ENCODE results near the gene SENP1.

Gene SENP1

DNA sequence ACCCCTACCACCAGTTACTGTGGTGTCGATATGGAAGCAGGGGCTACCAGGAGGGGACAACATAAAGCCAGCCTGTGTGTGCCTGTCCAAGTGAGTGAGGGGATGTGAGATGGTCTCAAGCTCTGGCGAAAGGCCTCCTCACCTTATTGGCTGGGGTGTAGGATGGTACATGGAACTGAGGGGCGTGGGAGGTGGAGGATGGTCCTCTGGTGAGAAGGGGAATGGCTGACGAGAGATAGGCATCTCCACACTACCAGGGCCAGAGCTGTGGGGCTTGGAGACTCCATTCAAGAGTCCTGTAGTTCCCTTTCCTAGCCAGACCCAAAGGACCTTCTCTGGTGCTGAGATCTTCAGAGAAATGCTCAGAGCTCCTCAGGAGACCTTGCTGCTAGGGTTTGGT, 69.1 kb downstream of the SENP1 start:
- DNase-seq (ENCODE audit: low read depth): no peak

DNA sequence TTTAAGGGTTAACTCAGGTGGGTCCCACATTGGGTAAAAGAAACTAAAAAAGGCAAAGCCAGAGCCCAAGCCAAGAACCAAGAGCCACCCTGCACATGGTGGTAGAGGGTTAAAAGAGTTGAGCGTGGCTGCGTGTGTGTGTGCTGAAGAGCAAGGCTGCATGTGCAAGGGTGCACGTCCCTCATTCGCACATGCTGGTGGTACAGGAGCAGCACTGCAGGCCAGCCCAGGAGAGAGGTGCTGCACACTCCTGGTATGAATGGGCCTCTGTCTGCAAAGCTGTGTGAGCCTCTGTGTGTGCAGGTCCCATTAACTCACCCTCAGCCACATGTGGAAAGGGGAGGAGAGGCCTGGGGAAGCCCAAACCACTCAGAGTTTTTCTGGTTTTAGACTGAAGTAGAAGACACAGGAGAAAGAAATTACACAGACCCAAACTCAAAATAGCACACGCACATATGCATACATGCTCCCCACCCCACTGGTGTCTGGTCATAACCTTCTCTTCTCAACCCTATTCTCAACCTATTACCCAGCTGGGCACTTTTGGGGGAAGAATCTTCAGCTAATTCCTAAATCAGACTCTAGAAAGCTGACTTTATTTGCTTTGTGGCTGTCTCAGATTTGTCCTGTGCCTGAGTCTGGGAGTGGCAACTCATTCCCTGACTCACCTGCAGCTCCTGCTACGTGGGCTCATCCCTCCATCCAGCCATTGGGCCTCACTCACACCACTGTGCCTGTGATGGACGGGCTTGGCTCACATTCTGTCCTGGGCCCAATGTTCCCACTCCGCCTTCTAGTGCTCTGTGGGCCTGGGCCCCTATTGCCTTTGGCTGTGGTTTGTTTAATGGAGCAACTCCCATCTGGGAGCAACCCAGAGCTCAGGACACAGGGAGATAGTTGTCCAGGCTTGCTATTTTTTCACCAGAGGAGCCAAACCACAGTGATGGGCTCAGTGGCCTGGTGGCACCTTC, 70.8 kb downstream of the SENP1 start:
- DNase-seq (ENCODE audit: low read depth): no peak

DNA sequence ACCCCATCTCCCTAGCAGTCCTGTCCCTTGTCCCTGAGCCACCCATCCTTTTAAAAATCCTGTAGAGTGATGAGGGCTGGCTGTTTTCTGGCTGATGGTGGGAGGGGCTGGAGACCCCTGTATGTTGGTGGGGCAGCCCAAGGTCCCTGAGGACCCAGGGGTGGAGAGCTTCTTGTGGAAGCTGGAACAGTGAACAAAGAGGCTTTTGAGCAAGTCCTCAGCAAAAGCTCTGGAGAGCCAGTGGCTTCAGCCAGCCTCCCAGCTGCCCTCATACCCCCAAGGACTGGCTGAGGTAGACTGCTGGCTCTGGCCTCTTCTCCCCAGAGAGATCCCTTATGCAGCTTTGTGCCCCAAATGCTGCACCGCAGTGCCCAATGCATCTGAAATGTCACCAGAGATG, 72.4 kb downstream of the SENP1 start:
- no peak for DNase-seq (ENCODE audit: low read depth)

DNA sequence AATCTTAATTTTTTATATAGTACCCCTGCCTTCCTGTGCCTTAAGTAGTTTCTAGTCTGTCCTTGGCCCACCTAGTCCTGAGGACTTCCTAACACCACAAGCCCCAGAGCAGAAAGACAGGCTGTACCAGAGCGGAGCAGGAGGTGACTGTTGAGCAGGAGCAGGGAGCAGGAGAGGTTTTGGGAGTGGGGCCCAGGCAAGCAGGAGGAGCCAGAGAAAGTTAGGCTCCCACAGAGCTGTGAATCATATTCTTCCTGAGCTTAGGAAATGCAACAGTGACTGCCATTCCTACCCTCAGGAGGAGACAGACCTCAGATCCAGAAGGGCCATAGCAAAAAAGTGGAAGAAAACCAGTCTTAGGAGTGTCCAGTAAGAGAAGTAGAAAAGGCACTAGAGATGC, 73.3 kb downstream of the SENP1 start:
- no peak for DNase-seq (ENCODE audit: low read depth)

DNA sequence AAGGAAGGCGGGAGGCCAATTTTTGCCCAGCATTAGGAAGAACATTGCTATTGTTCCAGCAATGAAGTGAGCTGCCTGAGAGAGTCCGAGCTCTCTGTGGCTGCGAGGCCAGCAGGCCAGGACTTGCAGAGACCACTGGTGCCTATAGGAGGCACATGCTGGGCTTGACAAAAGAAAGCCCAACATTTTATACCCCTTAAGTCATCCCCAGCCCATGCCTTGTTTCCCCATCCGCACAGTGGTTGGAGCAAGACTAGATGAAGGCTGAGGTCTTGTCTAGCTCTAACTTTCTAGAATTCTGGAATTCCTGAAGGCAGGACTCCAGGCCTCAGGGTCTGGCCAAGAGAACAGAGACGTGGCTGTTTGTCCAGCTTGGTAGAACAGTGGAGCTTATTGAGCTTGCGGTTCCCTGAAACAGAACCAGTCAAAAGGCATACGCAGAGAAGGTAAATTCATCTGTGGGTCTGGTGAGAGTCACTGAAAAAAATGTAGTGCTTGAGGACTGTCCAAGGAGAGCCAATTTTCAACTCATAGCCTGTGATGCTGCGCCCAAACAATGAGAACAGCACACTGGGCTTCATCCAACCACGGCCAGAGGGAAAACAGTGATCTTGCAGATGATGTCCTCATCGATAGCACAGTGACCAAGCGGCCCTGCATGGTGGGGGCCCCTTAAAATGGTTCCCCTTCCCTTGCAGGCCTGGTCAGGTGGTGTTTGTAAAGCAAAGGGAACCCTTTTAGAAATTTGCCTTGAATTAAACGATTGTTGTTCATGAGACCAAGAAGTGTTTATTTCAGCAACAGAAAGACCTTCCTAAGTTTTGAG, 74.5 kb downstream of the SENP1 start:
- DNase-seq (ENCODE audit: low read depth): no peak

DNA sequence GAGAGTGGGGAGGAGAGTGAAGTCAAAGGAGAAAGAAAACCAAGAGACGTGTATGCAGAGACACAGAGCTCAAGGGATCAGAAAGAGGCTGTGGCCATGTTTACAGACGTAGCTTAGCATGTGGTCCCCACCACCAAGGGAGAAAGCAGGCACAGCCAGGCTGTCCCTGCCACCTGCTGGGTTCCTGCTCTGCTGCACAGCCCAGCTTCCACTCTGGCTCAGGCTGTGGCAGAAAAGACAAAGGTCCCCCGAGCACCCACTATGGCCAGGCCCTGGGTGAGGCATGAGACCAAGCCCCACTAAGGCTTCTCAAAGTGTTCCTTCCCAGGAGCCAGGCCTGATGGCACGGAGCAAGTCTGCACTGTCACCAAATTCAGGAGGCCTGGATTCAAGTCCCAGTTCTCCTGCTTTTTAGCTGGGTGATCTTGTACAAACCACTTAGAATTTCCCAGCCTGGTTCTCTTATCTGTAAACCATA, 75.7 kb downstream of the SENP1 start:
- no peak for DNase-seq (ENCODE audit: low read depth)

DNA sequence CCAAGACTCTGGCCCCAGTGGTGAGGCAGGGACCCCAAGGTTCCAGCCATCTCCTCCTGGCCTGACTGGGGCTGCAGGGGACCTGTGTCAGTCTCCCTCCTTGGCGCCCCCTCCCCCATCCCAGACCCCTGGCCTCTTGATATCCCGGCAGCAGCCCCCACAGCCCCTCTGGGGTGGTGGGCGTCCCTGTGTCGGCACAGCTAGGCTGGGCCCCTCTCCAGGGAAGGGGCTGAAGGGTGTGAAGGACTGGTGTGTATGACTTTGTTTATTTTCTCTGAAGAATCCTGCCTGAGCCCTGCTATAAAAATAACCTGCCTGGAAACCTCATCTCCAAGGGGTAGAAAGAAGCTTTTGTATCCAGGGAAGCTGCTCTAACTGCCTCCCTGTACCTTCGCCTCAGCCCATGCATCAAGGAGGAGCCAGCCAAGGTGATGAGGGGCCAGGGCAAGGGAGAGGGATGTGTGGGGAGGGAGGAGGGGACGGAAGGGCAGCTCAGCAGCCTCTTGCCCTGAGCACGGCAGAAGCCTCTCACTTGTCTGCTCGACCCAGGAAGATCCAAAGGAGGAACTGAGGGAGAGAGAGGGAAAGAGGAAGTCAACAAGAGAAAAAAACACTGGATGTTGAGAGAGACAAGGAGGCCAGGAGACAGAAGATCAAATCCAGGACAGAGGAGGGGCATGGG, 76.2 kb downstream of the SENP1 start:
- no peak for DNase-seq (ENCODE audit: low read depth)

DNA sequence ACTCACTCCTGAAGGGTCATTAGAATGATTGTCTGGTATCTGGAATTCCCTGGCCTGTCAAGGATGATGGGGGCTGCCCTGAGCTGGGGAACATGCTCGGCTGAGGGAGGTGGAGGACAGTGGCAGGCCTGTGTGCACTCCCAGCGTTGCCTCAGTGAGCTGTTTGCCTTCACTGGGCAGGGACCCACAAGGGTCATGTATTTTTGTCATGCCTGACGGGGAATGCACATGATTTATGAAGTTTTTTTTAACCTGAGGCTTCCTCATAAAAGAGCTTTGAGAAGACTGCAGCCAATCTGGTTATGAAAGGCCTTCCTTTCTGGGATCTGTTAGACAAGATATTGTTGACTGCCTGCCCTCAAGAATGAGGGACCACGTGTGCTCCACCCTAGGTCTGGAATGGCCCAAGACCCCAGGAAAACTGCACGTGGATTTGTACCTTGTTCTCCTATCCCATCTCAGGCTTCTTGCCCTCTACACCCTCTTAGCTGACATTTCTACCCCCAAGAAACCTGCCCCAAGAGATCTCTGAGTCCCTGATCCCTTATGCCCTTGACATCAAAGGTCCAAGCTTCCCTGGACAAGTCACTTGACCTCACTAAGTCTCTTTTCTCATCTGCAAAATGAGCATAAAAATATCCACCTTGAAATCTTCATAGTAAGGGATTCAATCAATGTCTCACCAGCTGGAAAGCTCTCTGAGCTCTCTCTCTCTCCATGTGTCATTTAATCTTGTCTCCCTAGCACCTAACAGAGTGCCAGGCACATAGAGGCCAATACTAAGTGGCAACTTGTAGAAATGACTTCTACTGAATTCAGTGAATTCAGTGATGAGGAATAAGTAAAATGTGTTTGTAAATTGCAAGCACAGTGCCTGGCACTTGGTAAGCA, 77.1 kb downstream of the SENP1 start:
- no peak for DNase-seq (ENCODE audit: low read depth)

DNA sequence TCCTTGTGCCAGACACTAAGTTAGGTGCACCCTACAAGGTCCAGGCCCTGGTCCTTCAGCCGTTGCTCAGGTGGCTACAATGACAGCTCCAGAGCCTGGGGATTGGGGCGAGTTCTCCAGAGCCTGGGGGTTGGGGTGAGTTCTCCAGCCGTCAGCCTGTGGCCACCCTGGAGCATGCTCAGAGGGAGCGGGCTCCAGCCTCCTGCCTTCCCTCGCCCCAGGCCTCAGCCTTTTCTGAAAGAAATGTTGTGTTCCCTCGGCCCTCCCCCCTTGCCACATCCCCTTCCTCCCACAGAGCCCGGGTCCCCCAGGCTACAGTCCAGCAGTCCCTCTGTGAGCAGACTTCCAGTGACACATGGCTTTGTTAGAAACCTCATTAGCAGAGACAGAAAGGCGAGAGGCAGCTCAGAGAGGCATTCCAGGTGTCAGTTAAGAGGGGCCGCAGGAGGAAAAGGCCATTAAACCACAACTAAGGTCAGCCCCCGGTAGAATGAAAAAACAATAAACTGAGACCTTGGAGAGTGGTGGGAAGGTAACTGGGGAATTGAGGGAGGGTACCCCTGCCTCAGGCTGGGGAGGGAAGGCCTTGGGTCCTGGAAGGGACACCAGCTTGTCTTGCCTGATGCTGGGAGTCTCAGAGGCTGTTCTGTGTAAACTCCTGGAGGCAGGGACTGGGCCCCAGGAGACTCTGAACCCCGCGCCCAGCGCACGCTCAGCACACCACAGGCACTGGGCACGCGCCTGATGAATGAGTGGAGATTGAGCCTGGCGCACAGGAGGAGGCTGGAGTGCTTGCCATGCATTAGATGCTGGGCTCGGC, 78.5 kb downstream of the SENP1 start:
- no peak for DNase-seq (ENCODE audit: low read depth)

DNA sequence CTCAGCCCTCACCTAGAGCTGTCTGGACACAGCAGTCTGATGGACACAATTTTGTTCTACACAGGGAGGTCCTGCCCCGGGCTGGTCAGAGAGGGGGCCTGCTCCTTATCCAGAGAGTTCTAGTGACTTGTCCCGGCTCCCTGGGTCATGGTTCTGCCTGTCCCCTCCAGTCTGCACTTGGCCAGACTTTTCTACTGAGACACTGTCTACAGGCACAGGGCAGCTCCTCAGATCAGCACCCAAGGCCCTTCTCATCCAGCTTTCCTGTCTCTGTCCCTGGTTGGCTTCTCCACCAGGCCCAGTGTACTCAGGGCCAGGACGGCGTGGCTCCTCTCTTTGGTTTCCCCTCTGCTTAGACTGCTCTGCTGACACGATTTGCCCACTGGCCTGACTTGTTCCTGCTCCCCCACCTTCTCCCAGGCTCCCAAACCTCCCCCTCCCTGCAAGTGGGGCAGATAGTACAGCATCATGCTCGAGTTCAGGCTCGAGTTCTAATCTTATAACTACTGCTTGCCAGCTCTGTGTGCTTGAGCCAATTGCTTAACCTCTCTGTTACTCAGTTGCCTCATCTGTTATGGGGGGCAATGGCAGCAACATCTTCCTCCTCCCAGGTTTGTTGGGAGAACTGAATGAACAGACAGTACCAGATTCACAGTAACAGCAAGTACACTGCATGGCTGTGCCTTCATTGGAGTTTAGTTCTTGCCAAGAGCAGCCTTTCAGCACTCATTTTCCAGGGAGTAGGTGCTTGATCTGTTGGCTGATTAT, 79.6 kb downstream of the SENP1 start:
- no peak for DNase-seq (ENCODE audit: low read depth)

DNA sequence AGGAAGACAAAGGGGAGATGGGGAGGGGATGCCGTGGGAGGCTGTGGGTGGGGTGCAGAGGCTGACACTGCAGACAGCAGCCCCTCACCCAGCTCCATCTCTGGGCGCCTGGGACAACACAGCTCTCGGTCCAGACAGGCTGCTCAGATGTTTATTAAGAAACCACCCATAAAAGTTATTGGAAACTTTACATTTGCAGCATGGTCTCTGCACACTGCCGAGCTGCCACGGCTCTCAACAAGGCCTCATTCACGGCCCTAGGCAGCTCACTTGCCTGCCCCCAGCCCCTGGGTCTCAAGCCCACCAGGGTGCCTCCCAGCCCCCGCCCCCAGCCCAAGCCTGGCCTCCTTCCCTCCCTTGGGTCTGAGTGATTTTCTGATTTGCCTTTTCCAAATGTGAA, 80.6 kb downstream of the SENP1 start:
- no peak for DNase-seq (ENCODE audit: low read depth)

DNA sequence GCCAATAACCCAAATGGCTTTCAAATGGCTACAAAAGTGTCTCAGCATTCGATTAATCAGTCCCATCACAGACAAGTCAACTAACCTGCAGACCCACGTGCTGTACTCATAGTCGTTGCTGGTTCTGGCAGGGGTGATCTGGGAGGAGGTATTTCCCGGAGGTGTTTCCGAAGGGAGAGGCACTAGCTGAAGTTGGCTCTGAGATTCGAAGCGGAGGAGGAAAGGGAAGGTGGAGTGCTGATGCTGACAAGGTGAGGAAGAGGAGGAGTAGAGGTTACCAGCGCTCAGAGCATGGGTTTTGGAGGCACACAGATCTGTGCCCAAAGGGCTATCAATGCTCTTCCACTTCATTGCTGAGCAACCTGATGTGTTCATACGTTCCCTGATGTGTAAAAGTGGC, 81.1 kb downstream of the SENP1 start:
- DNase-seq (ENCODE audit: low read depth): no peak

DNA sequence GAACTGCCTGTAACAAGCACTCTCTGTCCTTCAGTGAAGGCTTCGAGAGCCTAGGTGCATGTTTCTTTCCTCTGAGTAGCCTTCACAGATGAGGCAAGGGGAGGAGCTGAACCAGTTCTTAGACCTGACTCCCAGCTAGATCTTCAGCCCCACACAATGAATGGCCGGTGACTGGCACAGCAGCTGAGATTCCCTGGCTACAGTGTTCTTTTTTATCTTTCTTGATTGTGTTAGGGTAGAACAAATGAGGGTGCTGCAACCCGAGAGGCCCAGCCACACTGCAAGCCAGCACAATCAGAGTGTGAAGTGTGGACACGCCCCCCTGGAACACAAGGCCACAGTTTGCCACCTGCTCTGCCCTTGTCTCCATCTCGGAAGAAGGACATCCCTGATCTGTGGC, 82.5 kb downstream of the SENP1 start:
- DNase-seq (ENCODE audit: low read depth): no peak

DNA sequence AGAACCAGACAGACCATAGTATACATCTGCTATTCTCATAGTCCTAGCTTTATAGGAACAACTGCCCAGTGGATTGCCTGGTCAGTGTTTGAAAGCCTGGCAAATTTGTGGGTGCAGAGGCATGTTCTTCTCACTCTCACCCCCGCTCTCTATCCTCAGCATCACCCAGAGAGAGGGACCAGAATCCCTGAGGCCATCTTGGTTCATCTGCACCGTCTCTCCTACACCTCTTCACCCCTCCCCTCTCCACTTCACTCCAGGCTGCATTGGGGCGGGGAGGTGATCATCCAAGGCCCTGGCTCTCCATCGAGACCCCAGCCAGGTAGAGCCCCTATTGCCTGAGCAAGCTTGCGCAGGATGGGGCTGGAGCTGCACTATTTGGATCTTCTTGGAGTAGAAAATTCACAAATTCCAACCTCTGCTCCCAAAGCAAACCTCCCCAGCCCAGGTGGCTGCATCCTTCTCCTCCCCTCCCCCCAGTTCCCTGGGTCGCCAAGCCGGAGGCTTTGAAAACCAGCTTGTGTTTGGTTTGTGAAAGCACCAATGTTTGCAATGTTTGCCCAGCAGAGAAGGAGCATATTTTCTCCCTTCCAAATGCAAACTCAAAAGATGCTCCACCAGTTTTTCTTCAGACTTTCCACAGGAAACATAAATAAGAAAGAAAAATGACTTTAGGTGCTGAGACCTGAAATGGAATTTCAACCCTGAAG, 83.0 kb downstream of the SENP1 start:
- DNase-seq (ENCODE audit: low read depth): no peak

DNA sequence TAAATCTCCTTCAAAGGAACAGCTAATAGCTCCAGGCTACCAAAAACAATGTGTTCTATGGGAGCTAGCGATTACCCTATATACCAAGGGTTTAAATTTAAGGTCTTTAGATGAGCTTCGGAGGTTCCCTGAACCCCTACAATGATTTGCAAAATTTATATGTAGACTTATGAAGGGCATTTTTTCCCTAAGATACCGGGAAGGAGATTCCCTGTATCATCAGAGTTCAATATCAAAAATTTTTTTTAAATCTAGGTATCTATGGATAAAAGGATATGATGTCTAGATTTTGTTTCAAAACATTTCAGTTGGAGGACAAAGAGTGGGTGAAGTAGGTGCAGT, 83.7 kb downstream of the SENP1 start:
- no peak for DNase-seq (ENCODE audit: low read depth)

DNA sequence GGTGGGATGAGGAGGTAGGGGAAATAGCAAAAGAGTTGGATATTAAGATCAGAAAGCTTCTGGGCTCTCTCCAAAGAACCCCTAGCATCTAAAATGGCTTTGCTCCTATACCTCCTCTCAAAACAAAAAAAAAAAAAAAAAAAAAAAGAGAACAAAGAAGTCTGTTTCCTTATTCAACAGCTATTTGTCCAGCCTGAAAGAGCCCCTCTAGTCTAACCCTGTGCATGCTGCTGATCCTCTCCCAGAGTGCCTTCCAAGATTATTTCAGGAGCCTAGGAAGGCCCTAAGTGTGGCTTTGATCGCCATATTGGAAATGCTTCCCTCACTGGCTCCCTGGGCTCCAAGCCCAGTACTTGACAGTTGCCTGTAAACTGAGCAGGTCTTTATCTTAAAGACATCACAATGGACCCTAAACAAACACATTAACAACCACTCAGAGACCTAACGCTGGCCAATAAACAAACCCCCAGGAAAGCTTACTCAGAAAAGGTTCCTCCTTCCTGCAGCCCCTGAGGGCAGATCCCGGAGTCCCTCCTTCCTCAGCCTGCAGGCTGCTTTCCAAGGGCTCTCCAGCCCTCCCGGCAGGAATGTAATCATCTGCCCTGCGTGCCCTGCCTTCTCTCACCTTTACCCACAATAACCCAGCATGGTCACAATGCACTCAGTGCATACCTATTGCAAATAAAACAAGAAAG, 84.2 kb downstream of the SENP1 start:
- no peak for DNase-seq (ENCODE audit: low read depth)

DNA sequence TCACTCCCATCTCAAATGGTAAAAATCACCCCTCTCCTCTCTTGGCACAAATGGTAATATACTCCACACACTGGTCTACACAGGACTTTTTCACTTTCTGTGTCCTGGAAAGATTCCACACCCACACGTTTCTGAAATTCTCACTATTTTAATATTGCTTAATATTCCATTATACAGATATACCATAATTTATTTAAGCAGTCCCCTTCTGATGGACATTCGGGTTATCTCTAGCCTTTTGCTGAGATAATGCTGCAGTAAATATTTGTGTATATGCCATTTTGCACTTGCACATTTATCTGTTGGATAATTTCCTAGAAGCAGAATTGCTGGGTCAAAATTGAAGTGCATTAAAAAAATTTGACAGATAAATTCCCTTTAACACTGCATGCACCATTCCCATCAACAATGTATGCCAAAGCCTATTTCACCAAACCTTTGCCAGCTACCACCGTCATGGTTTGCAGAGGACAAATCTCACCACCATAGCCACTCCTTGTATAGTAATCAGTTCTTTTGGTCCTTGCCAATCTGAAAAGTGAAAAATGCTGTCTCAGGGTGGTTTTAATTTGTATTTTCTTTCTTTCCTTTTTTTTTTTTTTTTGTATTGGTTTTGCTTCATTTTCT, 86.1 kb downstream of the SENP1 start:
- DNase-seq (ENCODE audit: low read depth): no peak

DNA sequence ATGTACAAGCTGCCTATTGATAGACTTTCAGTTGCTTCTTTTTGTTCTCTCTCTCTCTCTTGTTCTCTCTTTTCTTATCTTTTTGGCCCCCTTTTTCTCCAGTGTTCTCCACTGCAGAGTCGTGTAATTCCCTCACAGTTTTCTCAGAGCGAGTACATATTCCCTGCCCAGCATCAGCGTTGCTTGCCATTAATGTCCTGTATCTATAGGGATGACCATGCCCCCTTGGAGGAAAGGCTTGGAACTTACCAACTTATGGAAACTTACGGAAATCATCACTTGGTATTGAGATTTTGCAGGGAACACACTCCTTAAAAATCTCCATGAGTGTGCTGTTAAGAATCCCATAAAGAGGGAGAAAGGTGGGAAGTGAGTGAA, 87.3 kb downstream of the SENP1 start:
- no peak for DNase-seq (ENCODE audit: low read depth)

Measured in fibroblast of the conjunctiva (primary cell).